ENCODE results near the gene CCDC77.

DNA sequence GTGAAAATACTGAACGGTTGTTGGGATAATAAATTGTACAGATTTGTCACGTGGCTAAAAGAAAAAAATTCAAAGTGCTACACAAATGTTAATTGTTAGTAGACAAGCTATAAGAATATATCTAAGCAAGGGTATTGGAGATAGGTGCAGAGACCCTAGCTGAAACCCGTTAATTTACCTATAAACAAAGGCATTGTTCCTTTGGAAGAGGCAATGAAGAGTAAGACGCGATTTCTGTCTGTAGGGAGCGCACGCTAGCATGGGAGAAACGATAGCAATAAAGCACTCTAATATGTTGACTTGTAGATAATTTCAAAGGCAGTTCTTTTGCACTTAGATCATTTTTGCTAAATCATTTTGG, 565 bp downstream of the CCDC77 start:
- TF ChIP-seq YBX1 (IDR thresholded peaks at IDR 0.05) (no peak), BRCA1 (IDR thresholded peaks at IDR 0.05; ENCODE audit: low read depth, low read length) (no peak), HDAC2 (IDR thresholded peaks at IDR 0.05) (no peak)
- TF ChIP-seq, protein P1, sequence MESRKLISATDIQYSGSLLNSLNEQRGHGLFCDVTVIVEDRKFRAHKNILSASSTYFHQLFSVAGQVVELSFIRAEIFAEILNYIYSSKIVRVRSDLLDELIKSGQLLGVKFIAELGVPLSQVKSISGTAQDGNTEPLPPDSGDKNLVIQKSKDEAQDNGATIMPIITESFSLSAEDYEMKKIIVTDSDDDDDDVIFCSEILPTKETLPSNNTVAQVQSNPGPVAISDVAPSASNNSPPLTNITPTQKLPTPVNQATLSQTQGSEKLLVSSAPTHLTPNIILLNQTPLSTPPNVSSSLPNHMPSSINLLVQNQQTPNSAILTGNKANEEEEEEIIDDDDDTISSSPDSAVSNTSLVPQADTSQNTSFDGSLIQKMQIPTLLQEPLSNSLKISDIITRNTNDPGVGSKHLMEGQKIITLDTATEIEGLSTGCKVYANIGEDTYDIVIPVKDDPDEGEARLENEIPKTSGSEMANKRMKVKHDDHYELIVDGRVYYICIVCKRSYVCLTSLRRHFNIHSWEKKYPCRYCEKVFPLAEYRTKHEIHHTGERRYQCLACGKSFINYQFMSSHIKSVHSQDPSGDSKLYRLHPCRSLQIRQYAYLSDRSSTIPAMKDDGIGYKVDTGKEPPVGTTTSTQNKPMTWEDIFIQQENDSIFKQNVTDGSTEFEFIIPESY (IDR thresholded peaks at IDR 0.05): no peak

Data from GM12878 (cell line).